Ishikawa (cell line): Measurements from ENCODE around the gene NSUN3.

Source experiments
- CEBPB ChIP-seq: IDR thresholded peaks from 2 replicates; pipeline ENCODE4 v1.6.1; 2012
- EP300 ChIP-seq: IDR thresholded peaks from 2 replicates; pipeline ENCODE4 v1.6.1; 2012; ENCODE audit warnings: borderline replicate concordance
- FOXM1 ChIP-seq: IDR thresholded peaks from 2 replicates; pipeline ENCODE4 v1.6.1; 2012; ENCODE audit warnings: low read depth, borderline replicate concordance
- RAD21 ChIP-seq: IDR thresholded peaks from 2 replicates; pipeline ENCODE4 v1.6.1; 2012; ENCODE audit warnings: low read depth
- TAF1 ChIP-seq: IDR thresholded peaks from 2 replicates; pipeline ENCODE4 v1.6.1; 2012; ENCODE audit warnings: low read depth, mild to moderate bottlenecking
- TCF12 ChIP-seq: IDR thresholded peaks from 2 replicates; pipeline ENCODE4 v1.6.1; 2012; ENCODE audit warnings: low read depth
- TF ChIP-seq, protein P1 (sequence below): IDR thresholded peaks from 2 replicates; pipeline ENCODE4 v1.6.1; 2012

DNA sequence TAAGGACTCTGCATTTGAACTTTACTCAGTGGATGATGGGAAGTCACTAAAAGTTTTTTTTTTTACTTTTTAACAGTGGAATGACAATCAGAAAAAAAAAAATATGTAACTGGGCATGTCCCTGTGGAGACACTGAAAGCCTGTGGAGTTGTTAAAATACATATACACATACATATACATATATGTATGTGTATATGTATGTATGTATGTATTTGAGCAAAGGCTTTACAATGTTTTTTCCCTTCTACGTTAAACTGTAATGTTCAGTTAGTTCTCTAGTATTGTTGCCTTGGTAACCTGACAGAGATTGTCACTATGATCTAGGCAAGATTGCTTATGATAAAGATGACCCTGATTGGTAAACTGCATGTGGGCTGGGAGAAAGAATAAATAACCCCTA is 30.3 kb downstream of the NSUN3 start:
- TF ChIP-seq TCF12 = no peak
- TF ChIP-seq, protein P1, sequence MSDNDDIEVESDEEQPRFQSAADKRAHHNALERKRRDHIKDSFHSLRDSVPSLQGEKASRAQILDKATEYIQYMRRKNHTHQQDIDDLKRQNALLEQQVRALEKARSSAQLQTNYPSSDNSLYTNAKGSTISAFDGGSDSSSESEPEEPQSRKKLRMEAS = no peak
- TF ChIP-seq TAF1 = no peak
- TF ChIP-seq EP300 = no peak
- TF ChIP-seq CEBPB = no peak
- no peak for TF ChIP-seq FOXM1
- no peak for TF ChIP-seq RAD21
